ENCODE data around the gene ZDHHC18.

- TF ChIP-seq CTCF (IDR thresholded peaks at IDR 0.05) (no peak), POLR2A (IDR thresholded peaks at IDR 0.05) (no peak), EP300 (IDR thresholded peaks at IDR 0.05) (no peak)
Measured at GRCh38 chr1:26781206-26781825, 45.2 kb upstream of the ZDHHC18 start.

Data from suprapubic skin (tissue), 3 donors.